Testis (tissue), 2 donors: Measurements from ENCODE around the gene CASTOR1.

Source experiments
- CTCF ChIP-seq, 3 experiments: fragments of 450-650 bp in 2 of 3; fragments of 200-600 bp in 1 of 3; sonication (generic) in 1 of 3; IDR thresholded peaks; one replicate each; pipeline ENCODE4 v1.5.1; 2016 to 2019; ENCODE audit warnings: antibody characterized with exemption in 3 of 3, mild to moderate bottlenecking in 2 of 3, moderate library complexity in 1 of 3
- POLR2A ChIP-seq: fragments of 450-650 bp; IDR thresholded peaks from one replicate; pipeline ENCODE4 v1.6.1; 2017; ENCODE audit warnings: antibody characterized with exemption, mild to moderate bottlenecking, moderate library complexity

GRCh38 chr22:30293026-30293425, 3.7 kb upstream of the CASTOR1 start:
- TF ChIP-seq CTCF (IDR thresholded peaks at IDR 0.05): no peak
- TF ChIP-seq POLR2A: no peak
